ENCODE results near the gene CCDC149.
A peak's percentile ranks its signal among the peaks of the same experiment; 100 is the strongest.

The CCDC149 gene

GRCh38 chr4:24801136-24801855, 111.5 kb downstream of the CCDC149 start:
- DNase-seq (ENCODE audit: low spot score), result no peak

GRCh38 chr4:24800325-24800895, 112.4 kb downstream of the CCDC149 start:
- no peak for DNase-seq (ENCODE audit: low spot score)

GRCh38 chr4:24799544-24800324, 113.1 kb downstream of the CCDC149 start:
- no peak for DNase-seq (ENCODE audit: low spot score)

DNA sequence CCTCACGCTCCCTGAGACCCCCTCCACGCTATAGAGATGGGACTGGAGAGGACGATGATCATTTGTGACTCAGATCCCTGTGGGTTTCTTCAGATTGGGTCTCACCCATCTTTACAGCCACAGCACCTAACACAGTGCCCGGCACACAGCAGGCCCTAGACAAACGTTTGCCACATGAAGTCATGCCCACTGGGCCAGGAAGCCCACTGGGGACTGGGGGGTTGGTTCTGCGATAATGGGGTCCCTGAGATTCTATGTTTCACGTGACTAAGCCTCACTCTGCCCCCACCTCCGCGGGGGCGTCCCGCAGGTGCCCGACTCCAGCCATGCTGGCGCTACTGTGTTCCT, 113.7 kb downstream of the CCDC149 start:
- DNase-seq (ENCODE audit: low spot score), result no peak

DNA sequence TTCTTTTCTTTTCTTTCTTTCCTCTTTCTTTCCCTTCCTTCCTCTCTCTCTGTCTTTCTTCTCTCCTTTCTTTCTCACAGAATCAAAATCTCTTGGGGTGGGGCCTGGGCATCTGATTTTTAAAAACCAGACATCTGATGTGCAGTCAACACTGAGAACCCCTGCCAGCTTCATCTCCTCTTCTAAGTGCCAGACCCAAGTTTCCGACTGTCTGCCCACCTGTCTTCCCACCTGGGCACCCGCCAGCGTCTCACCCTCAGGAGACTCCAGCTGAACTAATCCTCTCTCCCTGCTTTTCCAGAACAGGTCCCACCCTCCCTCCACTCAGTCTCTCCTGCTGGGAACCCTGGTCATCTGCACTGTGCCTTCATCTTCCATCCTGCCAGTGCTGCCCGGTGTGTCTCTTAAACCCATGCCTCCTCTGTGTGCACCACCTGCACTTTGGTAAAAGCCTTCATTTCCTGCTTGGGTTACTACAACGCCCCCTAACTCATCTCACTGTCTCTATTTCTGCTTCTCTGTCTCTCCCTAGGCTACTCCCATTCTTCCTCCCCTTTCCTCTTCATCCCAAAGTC, 114.7 kb downstream of the CCDC149 start:
- DNase-seq (ENCODE audit: low spot score), result no peak

GRCh38 chr4:24796620-24797019, 116.2 kb downstream of the CCDC149 start:
- no peak for DNase-seq (ENCODE audit: low spot score)

DNA sequence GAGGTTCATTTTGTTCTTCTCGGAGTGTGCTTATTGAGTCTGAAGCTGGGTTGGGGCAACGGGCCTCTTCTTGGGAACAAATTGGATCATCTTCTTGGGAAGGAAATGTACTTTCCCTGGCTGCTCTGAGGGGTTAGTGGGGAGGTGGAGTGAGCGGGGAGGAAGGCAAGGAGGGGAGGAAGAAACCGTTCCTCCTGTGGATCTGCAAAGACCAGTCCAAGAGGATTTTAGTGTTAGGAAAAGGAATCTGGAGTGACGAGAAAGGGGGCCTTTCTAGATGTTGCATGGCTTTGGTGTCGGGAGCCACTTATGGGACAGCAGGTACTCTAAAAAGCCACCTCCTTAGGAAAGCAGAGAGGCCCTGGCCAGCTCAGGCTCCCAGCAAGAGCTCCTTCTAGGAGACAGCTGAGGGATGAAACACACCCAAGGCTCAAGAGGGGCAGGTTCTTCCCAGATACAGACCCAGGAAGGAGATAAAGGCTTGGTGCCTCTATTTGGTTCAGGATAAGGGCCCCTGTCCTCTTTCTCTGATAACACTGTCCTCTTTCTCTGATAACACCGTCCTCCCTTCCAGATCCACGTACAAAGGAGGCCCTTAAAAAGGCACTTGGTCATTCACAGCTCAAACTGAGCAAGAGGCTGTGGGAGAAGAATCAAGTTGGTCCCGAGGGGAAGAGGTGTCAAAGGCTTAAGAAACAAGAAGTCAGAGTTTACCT, 117.0 kb downstream of the CCDC149 start:
- DNase-seq (ENCODE audit: low spot score), result no peak

DNA sequence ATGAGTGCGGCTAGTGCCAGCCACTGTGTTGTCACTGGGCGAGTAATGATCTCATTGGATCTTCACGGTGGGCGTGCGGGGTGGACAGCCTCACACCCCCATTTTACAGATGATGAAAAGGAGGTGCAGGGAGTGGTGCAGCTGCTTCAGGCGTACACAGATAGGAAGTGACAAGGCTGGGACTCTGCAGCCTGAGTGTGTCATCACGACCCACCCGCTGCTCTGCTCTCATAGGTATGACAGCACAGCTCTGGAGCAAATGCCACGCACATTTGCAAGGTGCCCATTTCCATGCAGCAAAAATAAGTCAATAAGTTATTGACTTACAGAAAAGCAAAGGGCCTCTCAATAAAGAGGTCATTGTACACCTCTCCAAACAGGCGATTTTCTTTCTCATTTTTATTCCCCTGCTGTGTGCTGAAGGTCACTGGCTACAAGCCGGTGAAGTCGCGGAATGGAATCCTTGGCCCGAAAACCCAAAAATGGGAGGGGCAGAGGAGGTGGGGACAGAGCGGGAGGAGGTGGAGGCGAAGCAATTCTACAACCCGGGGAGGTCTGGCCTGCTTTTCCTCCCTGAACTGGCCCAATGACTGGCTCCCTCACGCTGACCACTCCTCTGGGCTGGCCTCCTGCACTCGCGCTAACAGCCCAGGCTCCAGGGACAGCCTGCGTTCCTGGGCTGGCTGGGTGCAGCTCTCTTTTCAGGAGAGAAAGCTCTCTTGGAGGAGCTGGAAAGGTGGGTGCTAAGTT, 117.8 kb downstream of the CCDC149 start, which contains the start of gene SOD3:
SOD3 (plus strand) TSS at position 658 of the 750 bp plus-strand sequence. CDS start 3,949 bp downstream, outside the sequence.
- no peak for DNase-seq (ENCODE audit: low spot score)

DNA sequence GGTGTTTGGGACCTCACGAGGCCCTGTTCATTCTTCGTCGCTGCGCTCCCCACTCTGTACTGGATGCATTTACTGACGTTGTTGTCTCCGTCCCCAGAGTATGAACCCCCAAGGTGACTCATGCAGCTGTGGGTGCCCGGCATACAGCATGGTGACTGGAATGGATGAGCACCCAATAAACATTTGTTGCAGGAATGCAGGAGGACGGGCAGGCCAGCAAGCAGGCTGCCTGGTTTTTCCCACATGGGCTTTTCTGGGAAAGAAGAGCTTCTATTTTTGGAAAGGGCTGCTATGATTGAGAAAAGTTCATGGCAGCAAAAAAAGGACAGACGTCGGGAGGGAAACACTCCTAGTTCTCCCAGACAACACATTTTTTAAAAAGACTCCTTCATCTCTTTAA, 118.4 kb downstream of the CCDC149 start:
- DNase-seq (ENCODE audit: low spot score), result no peak

- no peak for DNase-seq (ENCODE audit: low spot score)
Measured at GRCh38 chr4:24794051-24794450, 118.8 kb downstream of the CCDC149 start.

GRCh38 chr4:24793219-24794005, 119.4 kb downstream of the CCDC149 start:
- DNase-seq (ENCODE audit: low spot score), result no peak

DNA sequence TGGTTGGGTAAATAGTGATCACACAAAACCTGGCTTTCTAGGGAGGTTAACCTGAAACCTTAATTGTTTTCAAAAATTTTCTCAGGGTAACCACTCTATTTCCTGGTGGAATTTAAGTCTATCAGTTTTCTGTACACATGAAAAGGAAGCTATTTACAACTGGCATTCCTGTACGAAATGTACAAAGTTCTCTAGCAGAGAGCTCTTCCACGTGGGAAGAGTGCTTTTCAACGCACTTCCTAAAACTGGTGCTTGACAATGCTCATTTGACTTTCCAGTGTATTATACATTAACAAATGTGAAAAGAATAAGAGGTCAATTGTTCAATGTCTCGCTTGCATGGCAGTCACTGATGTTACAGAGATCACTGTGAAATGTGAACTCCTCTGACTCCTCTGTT, 120.3 kb downstream of the CCDC149 start:
- DNase-seq (ENCODE audit: low spot score), result peak; percentile 33

GRCh38 chr4:24791043-24791442, 121.8 kb downstream of the CCDC149 start:
- DNase-seq (ENCODE audit: low spot score), result no peak

DNA sequence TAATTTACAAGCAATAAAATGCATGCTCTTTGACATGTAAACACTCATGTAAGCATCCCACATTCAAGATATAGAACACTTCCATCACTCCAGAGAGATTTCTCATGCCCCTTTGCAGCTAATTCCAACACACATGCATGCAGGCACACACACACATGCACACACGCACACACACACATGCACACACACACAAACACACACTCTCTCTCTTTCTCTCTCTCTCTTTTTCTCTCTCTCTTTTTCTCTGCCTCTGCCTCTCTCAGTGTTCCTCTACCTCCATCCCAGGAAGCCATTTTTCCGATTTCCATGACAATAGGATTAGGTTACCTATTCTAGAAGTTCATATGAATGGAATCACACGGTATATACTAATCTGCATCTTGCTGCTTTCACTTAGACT, 129.3 kb downstream of the CCDC149 start:
- DNase-seq (ENCODE audit: low spot score), result no peak

GRCh38 chr4:24781999-24782745, 130.7 kb downstream of the CCDC149 start:
- DNase-seq (ENCODE audit: low spot score), result peak; percentile 57

DNA sequence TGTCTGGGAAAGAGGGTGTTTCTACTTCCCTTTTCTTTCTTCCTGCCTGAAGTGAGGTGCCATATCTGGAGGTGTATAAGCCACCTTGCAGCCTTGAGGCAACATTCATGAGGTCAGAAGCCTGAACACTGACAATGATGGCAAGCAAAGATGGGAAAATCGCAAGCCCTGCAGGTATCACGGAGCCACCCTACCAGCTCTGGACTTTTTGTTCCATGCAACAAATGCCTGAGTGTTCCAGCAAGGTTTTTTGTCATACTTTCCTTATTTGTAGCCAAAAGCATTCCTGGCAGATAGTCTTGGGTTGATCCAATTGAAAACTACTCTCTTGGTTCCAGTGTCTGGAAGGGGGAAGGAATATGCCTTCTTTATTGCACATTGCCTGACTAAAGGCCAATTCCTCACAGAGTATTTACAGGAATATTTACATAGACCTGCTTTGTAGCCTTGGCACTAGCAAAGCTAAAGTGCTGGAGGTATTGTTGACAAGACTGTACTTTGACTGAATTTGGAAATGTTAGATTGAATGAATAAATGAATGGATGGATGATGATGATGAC, 131.8 kb downstream of the CCDC149 start:
- DNase-seq (ENCODE audit: low spot score), result no peak

DNA sequence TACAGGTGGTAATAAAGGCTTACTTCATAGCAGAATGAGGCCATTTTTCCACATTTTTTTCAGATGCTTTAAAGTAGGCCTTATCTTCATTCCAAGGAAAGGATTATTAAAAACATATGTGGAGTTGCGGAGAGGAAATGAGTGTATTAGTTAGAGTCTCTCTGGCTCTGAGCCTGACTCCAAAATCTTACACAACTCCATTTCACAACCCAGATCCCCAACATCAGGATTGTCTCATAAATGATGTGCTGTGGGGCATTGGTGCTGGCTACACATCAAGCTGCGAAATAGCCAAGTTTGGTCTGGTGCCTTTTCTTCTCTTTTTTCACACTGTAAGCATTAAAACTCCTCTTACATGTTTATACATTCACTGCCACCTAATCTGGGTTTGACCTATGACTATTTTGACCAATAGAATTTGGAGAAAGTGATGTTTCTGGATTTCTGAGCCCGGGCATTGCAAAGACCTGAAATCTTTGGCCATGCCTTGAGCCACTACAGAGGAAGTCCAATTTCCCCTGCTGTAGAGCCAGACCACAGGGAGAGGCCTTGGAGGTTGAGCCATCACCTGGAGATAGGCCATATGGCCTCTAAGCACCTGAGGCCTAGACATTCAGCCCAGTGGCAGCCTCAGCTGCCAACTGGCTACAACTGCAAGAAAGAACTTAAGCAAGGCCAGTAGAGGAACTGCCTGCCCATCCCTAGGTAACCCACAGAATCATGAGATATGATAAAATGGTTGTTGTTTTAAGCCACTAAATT, 134.2 kb downstream of the CCDC149 start:
- no peak for DNase-seq (ENCODE audit: low spot score)

DNA sequence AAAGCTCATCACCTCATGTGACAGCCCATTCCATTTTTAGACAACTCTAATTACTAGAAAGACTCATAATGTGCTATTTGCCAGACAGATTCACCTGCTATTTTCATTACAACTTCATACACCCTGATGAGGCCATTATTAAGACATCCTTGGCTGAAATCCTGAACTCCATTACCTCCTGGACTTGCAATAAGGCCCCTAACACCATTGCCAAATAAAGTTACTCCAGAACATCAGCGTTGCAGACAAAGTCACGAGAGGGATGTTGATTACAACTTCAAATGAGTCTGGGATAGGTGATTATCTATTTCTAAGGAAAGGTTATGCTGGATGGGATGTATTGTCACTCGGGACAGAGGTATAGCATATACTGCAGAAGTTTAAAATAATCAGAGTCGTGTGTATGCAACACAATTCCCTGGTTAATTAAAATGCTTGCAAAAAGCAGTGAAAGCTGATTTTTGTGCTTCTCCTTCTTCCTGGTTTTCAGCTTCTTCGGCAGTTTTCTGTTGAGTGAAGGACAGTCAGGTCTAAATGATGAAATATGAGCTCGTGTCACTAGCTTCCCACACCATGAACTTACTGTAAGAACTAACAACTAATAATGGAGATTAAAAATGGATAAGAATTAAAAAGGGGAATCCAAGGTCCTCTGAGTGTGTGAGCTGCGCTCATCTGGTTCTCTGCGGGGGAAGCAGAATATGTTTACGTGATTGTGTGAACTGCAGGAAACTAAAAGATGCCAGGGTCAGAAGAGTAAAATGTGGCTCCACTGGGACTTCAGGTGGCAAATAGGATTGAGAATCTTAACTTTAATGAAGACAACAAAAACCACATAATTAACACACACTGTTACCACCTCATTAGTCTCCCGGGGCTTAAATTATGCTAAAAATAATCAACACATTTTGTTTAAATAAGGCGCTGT, 135.0 kb downstream of the CCDC149 start:
- no peak for DNase-seq (ENCODE audit: low spot score)

All from COLO829 (cell line).